Amygdala (tissue), 56 donors: Measurements from ENCODE around the gene ADGRF3.
"Not testable (repeated sequence)": the region's sequence is repeated elsewhere in the genome, so short reads cannot be mapped to it uniquely, and the experiment has no call there.

Source experiments
- DNase-seq, 56 donors: peaks; one replicate each; lab custom pipeline; 2025; lab: John Stamatoyannopoulos, UW

ADGRF3 gene

GRCh38 chr2:26346454-26347053 is at the start of gene ADGRF3:
ADGRF3 (minus strand) TSS chr2:26346789; CDS start chr2:26346234, 555 bp downstream.
- DNase-seq, result peak in 48 of 56 donors; percentile 3 to 60 (median 38)

- peak in 1 of 56 donors; percentile 2 for DNase-seq
Observed at GRCh38 chr2:26395394-26395793, 48.8 kb upstream of the ADGRF3 start.

GRCh38 chr2:26394694-26395093 is 48.1 kb upstream of the ADGRF3 start:
- DNase-seq, result no peak

GRCh38 chr2:26387189-26387588 is 40.6 kb upstream of the ADGRF3 start:
- no peak for DNase-seq

GRCh38 chr2:26384597-26384996 is 38.0 kb upstream of the ADGRF3 start:
- no peak for DNase-seq

- peak in 1 of 56 donors; percentile 1 for DNase-seq
Observed at GRCh38 chr2:26384183-26384582, 37.6 kb upstream of the ADGRF3 start.

GRCh38 chr2:26382564-26382963 is 36.0 kb upstream of the ADGRF3 start:
- DNase-seq, result no peak

GRCh38 chr2:26380281-26380680 is 33.7 kb upstream of the ADGRF3 start:
- no peak for DNase-seq

GRCh38 chr2:26376799-26377198 is 30.2 kb upstream of the ADGRF3 start:
- DNase-seq, result no peak

- not testable (repeated sequence) for DNase-seq
Observed at GRCh38 chr2:26370909-26371308, 24.3 kb upstream of the ADGRF3 start.

GRCh38 chr2:26369664-26370063 is 23.1 kb upstream of the ADGRF3 start:
- not testable (repeated sequence) for DNase-seq

- DNase-seq, result no peak
Observed at GRCh38 chr2:26366957-26367356, 20.4 kb upstream of the ADGRF3 start.

GRCh38 chr2:26364669-26365068 is 18.1 kb upstream of the ADGRF3 start:
- DNase-seq, result no peak

GRCh38 chr2:26363958-26364357 is 17.4 kb upstream of the ADGRF3 start:
- DNase-seq, result no peak

GRCh38 chr2:26363323-26363722 is 16.7 kb upstream of the ADGRF3 start:
- DNase-seq, result no peak

GRCh38 chr2:26359886-26360473 is 13.4 kb upstream of the ADGRF3 start:
- DNase-seq, result no peak

GRCh38 chr2:26356771-26357170 is 10.2 kb upstream of the ADGRF3 start:
- DNase-seq, result no peak

GRCh38 chr2:26356111-26356510 is 9.5 kb upstream of the ADGRF3 start:
- no peak for DNase-seq

GRCh38 chr2:26355038-26355995 is 8.7 kb upstream of the ADGRF3 start:
- DNase-seq, result peak in 2 of 56 donors; percentile 9 to 13

- DNase-seq, result not testable (repeated sequence)
Observed at GRCh38 chr2:26354469-26354868, 7.9 kb upstream of the ADGRF3 start.

GRCh38 chr2:26352892-26353291 is 6.3 kb upstream of the ADGRF3 start:
- no peak for DNase-seq
